CD4-positive, alpha-beta T cell treated with Interleukin-15 for 1 hour (primary cell): ENCODE measurements around the gene MRLN.

Experiments
- DNase-seq: peaks from one replicate; pipeline ENCODE4 v3.0.0-alpha.2; 2020

MRLN gene

GRCh38 chr10:59702347-59702746 lies 50.9 kb downstream of the MRLN start:
- DNase-seq = no peak

GRCh38 chr10:59700709-59701108 lies 52.5 kb downstream of the MRLN start:
- DNase-seq = no peak

GRCh38 chr10:59698326-59698725 lies 54.9 kb downstream of the MRLN start:
- DNase-seq = no peak

GRCh38 chr10:59695637-59696036 lies 57.6 kb downstream of the MRLN start:
- no peak for DNase-seq

- no peak for DNase-seq
These were observed 58.3 kb downstream of the MRLN start for GRCh38 chr10:59694936-59695335.

- DNase-seq = no peak
These were observed 61.1 kb downstream of the MRLN start for GRCh38 chr10:59692113-59692512.

GRCh38 chr10:59688921-59689351 lies 64.3 kb downstream of the MRLN start:
- DNase-seq = no peak

- DNase-seq = no peak
These were observed 65.6 kb downstream of the MRLN start for GRCh38 chr10:59687657-59688056.
